CD1c-positive myeloid dendritic cell (primary cell): ENCODE results near the gene TOM1L2.

Source experiments
- DNase-seq: peaks from one replicate; pipeline ENCODE4 v3.0.0-alpha.2; 2016; ENCODE audit errors: extremely low spot score

TOM1L2 gene

DNA sequence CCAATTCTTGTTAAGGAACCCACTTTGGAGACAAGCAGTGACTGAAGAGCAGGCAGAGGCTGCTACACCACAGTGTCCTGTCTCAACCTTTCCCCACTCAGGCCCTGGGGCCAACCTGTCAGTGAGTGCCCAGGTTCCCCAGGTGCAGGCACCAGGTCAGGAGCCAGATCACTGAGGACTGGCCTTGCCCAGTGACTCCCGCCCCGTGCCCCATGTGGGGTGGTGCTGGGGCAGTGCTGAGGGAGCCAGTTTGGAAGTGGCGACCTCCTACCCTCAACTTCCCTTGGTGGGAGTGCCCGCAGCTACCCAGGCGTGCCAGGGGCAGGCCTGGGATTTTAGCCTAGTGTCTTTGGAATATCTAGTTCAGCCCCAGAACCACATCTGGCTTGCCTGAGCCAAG, 164.8 kb downstream of the TOM1L2 start:
- DNase-seq: no peak

DNA sequence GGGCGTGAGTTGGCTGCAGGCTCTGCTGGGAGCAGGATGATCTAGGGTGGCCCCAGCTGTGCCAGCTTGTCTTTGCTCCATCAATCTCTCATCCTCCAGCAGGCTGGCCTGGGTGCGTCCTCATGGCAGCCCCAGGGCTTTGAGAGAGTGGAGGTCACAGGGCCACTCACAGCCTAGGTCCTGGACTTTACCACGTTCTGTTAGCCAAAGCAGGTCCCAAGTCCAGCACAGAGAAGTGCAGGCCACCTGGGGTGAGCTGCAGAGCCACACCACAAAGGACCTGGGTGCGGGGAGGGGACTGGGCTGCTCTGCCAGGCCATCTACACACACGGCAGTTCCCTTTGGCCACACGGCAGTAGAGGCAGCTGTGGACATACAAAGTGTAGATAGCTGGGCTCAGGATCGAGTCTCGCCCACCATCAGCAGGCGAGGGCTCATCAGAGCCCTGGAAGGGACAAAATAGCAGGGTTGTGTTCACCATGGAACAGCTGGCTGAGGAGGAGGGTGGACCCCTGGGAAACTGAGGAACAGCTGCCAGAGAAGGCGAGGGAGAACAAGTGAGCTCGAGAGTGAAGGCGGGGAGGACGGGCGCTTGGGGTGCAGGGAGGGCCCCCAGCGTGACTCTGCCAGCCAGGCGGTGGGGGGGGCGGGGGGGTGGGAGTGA, 165.5 kb downstream of the TOM1L2 start:
- no peak for DNase-seq

DNA sequence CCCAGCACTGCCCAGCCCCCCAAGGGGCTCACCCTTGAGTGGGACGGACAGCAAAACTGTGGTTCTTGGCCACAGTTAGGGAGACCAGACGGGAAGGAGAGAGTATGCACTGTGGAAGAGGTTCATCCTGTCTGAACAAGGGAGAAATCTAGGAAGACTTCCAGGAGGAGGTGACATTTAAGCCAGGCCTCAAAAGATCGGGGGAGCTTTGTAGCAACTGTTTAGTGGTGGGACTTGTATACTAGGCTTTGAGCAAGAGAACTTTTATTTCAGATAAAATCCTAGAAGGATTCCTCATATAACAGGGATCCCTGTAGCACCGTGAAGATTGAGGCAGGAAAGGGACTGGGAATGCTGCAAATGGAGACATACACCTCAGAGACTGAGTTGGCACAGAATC, 166.2 kb downstream of the TOM1L2 start:
- no peak for DNase-seq

- no peak for DNase-seq
Observed at GRCh38 chr17:17805575-17805974, 166.6 kb downstream of the TOM1L2 start.

DNA sequence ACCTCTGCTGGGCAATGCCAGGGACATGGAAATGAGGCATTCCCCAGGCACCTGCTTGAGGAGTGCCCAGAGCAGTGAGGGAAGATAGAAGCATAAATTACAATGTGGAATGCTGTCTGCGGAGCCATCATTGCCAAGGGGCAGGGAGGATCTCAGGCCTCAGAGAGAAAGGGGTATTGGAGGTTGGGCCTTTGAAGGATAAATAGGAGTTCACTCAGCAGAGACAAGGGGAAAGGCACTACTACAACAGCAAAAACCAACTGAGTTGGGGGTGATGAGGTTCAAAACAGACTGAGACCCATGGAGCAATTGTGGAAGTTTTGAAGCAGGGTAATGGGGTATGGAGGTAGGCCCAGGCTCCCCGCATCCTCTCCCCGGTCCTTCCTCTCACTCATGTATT, 168.2 kb downstream of the TOM1L2 start:
- DNase-seq: no peak

- DNase-seq: no peak
Observed at GRCh38 chr17:17801800-17802481, 170.3 kb downstream of the TOM1L2 start.

- no peak for DNase-seq
Observed at GRCh38 chr17:17800504-17801021, 171.6 kb downstream of the TOM1L2 start.

DNA sequence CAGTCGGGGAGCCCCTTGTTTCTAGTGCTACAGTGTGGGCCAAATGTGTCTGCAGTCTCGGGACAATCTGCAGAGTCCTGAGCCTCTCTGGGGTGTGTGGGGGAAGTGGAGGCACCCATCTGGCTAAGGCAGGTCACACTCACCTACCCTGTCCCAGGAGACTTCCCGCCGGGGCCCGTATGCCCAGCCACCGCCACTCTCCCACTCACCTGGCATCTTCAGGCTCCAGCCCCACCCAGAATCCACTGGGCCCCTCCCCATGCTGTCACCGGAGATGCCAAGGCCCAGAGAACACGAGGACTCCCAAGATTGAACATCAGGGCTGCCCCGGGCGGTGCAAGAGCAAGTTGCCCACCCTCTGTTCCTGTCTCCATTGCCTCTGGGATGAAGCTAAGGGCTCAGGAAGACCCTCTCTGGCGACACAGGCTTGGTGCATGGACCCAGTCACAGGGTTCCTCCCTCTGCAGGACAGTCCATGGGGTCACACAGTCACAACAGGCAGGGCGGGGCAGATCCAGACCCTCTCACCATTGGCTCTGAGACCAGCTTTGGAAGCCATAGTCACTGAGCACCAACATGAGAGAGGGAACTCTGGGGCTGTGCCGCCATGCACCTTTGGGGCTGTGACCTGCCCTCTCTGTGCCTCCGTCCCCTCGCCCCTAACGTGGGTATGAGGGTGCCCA, 173.5 kb downstream of the TOM1L2 start:
- no peak for DNase-seq

GRCh38 chr17:17798010-17798556, 174.1 kb downstream of the TOM1L2 start:
- DNase-seq: no peak

DNA sequence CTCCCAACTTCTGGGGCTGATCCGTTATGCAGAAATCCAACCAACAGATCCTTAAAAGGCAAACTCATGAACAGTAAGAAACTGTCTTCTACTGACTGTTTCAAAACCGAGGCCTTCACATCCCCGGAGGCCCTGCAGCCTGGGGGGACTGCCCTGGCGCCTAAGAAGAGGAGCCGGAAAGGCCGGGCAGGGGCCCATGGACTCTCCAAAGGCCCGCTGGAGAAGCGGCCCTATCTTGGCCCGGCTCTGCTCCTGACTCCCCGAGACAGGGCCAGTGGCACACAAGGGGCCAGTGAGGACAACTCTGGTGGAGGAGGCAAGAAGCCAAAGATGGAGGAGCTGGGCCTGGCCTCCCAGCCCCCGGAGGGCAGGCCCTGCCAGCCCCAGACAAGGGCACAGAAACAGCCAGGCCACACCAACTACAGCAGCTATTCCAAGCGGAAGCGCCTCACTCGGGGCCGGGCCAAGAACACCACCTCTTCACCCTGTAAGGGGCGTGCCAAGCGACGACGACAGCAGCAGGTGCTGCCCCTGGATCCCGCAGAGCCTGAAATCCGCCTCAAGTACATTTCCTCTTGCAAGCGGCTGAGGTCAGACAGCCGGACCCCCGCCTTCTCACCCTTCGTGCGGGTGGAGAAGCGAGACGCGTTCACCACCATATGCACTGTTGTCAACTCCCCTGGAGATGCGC, 174.9 kb downstream of the TOM1L2 start:
- DNase-seq: no peak

GRCh38 chr17:17796787-17797061, 175.5 kb downstream of the TOM1L2 start:
- DNase-seq: no peak

DNA sequence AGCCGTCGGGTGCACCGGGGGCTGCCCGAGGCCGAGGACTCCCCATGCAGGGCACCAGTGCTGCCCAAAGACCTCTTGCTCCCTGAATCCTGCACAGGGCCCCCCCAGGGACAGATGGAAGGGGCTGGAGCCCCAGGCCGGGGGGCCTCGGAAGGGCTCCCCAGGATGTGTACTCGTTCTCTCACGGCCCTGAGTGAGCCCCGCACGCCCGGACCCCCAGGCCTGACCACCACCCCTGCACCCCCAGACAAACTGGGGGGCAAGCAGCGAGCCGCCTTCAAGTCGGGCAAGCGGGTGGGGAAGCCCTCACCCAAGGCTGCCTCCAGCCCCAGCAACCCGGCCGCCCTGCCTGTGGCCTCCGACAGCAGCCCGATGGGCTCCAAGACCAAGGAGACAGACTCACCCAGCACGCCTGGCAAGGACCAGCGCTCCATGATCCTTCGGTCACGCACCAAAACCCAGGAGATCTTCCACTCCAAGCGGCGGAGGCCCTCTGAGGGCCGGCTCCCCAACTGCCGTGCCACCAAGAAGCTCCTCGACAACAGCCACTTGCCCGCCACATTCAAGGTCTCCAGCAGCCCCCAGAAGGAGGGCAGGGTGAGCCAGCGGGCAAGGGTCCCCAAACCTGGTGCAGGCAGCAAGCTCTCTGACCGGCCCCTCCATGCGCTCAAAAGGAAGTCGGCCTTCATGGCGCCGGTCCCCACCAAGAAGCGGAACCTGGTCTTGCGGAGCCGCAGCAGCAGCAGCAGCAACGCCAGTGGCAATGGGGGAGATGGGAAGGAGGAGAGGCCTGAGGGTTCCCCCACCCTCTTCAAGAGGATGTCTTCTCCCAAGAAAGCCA, 176.0 kb downstream of the TOM1L2 start:
- DNase-seq: no peak

DNA sequence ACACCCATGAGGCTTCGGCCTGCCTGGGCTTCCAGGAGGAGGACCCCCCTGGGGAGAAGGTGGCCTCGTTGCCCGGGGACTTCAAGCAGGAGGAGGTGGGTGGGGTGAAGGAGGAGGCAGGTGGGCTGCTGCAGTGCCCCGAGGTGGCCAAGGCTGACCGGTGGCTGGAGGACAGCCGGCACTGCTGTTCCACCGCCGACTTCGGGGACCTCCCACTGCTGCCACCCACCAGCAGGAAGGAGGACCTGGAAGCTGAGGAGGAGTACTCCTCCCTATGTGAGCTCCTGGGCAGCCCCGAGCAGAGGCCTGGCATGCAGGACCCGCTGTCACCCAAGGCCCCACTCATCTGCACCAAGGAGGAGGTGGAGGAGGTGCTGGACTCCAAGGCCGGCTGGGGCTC, 176.9 kb downstream of the TOM1L2 start:
- no peak for DNase-seq

DNA sequence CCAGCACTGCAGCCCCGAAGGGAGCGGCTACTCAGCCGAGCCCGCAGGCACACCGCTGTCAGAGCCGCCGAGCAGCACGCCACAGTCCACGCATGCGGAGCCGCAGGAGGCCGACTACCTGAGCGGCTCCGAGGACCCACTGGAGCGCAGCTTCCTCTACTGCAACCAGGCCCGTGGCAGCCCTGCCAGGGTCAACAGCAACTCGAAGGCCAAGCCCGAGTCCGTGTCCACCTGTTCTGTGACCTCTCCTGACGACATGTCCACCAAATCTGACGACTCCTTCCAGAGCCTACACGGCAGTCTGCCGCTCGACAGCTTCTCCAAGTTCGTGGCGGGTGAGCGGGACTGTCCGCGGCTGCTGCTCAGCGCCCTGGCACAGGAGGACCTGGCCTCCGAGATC, 177.8 kb downstream of the TOM1L2 start:
- no peak for DNase-seq
